ENCODE results near the gene PMS2.

DNA sequence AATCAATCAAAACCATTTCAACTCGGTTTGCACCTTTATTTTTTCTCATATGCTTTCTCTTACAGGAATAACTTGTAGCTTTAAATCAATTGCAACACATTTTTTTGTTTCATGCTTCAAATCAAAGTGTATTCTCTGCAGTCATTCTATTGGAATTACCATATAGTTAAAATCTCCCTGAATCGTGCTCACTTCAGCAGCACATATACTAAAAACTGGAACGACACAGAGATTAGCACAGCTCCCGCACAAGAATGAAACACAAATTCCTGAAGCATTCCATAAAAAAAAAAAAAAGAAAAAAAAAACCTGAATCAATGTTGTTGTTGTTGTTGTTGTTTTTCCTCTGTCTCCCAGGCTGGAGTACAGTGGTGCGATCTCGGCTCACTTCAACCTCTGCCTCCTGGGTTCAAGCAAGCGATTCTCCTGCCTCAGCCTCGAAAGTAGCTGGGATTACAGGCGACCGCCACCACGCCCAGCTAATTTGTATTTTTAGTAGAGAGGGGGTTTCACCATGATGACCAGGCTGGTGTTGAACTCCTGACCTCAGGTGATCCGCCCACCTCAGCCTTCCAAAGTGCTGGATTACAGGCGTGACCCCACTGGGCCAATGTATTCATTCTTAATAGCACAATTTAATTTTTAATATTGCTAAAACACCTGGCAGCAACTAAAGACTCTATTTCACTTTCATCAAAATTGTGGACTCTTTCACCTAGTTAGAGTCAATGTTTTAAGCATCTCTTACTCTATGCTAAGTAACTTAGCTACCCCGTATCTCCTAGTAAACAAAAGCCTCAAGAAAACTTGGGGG, 48.7 kb upstream of the PMS2 start:
- TF ChIP-seq, protein P1, sequence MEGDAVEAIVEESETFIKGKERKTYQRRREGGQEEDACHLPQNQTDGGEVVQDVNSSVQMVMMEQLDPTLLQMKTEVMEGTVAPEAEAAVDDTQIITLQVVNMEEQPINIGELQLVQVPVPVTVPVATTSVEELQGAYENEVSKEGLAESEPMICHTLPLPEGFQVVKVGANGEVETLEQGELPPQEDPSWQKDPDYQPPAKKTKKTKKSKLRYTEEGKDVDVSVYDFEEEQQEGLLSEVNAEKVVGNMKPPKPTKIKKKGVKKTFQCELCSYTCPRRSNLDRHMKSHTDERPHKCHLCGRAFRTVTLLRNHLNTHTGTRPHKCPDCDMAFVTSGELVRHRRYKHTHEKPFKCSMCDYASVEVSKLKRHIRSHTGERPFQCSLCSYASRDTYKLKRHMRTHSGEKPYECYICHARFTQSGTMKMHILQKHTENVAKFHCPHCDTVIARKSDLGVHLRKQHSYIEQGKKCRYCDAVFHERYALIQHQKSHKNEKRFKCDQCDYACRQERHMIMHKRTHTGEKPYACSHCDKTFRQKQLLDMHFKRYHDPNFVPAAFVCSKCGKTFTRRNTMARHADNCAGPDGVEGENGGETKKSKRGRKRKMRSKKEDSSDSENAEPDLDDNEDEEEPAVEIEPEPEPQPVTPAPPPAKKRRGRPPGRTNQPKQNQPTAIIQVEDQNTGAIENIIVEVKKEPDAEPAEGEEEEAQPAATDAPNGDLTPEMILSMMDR (IDR thresholded peaks at IDR 0.05) = no peak
- TF ChIP-seq EZH2 (IDR thresholded peaks at IDR 0.05; ENCODE audit: borderline replicate concordance, insufficient read depth, low read depth, low read length, poor library complexity, severe bottlenecking) = no peak

Data from B cell (primary cell).